ENCODE results near the gene AKAP12. TPM values are rescaled to one million over a fixed set of nuclear protein-coding genes. Genes with fewer than 3 reads are reported as not detected.

AKAP12 gene, protein sequence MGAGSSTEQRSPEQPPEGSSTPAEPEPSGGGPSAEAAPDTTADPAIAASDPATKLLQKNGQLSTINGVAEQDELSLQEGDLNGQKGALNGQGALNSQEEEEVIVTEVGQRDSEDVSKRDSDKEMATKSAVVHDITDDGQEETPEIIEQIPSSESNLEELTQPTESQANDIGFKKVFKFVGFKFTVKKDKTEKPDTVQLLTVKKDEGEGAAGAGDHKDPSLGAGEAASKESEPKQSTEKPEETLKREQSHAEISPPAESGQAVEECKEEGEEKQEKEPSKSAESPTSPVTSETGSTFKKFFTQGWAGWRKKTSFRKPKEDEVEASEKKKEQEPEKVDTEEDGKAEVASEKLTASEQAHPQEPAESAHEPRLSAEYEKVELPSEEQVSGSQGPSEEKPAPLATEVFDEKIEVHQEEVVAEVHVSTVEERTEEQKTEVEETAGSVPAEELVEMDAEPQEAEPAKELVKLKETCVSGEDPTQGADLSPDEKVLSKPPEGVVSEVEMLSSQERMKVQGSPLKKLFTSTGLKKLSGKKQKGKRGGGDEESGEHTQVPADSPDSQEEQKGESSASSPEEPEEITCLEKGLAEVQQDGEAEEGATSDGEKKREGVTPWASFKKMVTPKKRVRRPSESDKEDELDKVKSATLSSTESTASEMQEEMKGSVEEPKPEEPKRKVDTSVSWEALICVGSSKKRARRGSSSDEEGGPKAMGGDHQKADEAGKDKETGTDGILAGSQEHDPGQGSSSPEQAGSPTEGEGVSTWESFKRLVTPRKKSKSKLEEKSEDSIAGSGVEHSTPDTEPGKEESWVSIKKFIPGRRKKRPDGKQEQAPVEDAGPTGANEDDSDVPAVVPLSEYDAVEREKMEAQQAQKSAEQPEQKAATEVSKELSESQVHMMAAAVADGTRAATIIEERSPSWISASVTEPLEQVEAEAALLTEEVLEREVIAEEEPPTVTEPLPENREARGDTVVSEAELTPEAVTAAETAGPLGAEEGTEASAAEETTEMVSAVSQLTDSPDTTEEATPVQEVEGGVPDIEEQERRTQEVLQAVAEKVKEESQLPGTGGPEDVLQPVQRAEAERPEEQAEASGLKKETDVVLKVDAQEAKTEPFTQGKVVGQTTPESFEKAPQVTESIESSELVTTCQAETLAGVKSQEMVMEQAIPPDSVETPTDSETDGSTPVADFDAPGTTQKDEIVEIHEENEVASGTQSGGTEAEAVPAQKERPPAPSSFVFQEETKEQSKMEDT (N-terminal part only)
- polyA plus RNA-seq (2012; ENCODE audit: insufficient read depth, insufficient read length, low read depth) = 44.5 TPM

DNA sequence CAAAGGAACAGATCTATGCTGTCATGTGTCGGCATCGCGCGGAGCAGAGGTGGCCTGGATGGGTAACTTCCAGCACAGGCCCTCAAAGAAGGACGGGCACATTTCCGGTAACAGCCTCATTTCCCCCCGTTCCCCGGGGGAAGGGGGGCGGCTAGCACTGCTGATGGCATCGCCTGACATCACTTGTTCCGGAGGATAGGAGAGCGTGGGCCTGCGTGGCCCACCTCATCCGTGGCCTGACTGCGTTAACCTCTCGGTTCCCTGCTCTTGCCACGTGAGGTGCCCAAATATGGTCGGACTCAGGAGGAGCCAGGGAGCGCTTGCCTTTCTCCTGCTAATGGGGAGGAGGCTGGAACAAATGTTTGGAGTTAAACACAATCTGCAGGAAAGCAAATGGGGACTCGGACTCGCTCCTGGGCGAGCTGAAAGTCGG lies at the start of gene AKAP12:
Gene AKAP12, plus strand, starts transcription at position 365 of the 433 bp plus-strand sequence. CDS start 596 bp downstream, outside the sequence.
- TF ChIP-seq, protein P1, sequence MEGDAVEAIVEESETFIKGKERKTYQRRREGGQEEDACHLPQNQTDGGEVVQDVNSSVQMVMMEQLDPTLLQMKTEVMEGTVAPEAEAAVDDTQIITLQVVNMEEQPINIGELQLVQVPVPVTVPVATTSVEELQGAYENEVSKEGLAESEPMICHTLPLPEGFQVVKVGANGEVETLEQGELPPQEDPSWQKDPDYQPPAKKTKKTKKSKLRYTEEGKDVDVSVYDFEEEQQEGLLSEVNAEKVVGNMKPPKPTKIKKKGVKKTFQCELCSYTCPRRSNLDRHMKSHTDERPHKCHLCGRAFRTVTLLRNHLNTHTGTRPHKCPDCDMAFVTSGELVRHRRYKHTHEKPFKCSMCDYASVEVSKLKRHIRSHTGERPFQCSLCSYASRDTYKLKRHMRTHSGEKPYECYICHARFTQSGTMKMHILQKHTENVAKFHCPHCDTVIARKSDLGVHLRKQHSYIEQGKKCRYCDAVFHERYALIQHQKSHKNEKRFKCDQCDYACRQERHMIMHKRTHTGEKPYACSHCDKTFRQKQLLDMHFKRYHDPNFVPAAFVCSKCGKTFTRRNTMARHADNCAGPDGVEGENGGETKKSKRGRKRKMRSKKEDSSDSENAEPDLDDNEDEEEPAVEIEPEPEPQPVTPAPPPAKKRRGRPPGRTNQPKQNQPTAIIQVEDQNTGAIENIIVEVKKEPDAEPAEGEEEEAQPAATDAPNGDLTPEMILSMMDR (IDR thresholded peaks at IDR 0.05; ENCODE audit: low read depth, low read length) = no peak
- H3K9me3 ChIP-seq = no peaks in the 10 kb centered on the region; the same call in 1 of the 2 replicates
- no peaks in the 10 kb centered on the region for H3K27me3 ChIP-seq
- DNase-seq = no peak
- H3K4me1 ChIP-seq = peaks cover 19% of the 10 kb centered on the region
- H3K36me3 ChIP-seq = no peaks in the 10 kb centered on the region
- H3K4me3 ChIP-seq (ENCODE audit: low read depth, low read length) = peak within 1 kb of the TSS; percentile 80

DNA sequence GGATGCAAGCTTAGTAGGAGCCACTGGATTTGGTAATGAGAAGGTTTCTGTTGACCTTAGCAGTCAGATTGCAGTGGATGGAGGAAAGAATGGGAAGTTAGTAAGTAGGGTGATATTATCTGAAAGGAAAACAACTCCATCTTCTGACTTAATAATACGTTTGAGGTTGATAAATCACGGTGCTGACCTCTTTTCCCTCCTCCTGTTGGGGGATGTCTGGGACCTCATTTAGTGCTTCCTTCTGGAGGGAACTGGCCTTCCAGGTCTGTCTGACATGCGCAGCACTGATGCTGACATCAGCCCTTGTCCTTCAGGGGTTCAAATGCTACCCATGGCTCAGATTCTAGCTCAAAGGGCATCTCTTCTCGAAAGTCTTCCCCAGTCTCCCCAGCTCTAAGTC lies 48.2 kb upstream of the AKAP12 start:
- no peaks in the 10 kb centered on the region for H3K27me3 ChIP-seq
- H3K36me3 ChIP-seq = no peaks in the 10 kb centered on the region; the same call in 1 of the 2 replicates
- no peak for DNase-seq
- TF ChIP-seq, protein P1 (IDR thresholded peaks at IDR 0.05; ENCODE audit: low read depth, low read length) = no peak
- H3K4me1 ChIP-seq = peaks cover 3% of the 10 kb centered on the region
- H3K4me3 ChIP-seq (ENCODE audit: low read depth, low read length) = no peak overlapping the region
- no peaks in the 10 kb centered on the region for H3K9me3 ChIP-seq

DNA sequence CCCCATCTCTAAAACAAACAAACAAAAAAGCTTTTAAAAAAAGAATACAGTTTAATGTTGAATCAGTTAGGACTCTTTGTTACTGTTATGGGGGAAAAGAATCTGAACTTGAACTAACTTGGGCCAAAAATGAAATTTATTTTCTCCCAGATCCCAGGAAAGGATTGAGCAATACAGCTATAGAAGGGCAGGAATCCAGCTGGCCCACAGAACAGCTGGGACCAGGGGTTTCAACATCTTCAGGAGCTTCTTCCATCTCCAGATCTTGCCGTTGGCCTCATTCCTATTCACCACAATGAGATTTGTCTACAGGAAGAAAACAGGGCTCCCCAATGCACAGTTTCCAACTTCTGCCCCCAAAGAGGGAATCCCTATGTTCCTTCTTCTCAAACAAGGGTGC lies 43.2 kb upstream of the AKAP12 start:
- TF ChIP-seq, protein P1 (IDR thresholded peaks at IDR 0.05; ENCODE audit: low read depth, low read length) = no peak
- no peak for DNase-seq
- no peaks in the 10 kb centered on the region for H3K9me3 ChIP-seq
- H3K4me1 ChIP-seq = no peaks in the 10 kb centered on the region
- no peaks in the 10 kb centered on the region; the same call in 1 of the 2 replicates for H3K36me3 ChIP-seq
- H3K27me3 ChIP-seq = no peaks in the 10 kb centered on the region
- no peak overlapping the region for H3K4me3 ChIP-seq (ENCODE audit: low read depth, low read length)

DNA sequence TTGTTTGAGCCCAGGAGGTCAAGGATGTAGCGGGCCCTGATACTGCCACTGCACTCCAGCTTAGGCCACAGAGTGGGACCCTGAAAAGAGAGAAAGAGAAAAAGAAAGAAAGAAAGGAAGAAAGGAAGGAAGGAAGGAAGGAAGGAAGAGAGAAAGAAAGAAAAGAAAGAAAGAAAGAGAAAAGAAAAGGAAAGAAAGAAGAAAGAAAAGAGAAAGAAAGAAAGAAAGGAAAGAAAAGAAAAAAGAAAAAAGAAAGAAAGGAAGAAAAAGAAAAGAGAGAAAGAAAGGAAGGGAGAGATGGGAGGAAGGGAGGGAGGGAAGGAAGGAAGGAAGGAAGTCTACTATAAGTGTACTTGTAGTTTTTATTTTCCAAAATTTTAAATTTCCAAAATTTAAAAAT lies 42.2 kb upstream of the AKAP12 start:
- H3K27me3 ChIP-seq = no peaks in the 10 kb centered on the region
- TF ChIP-seq, protein P1 (IDR thresholded peaks at IDR 0.05; ENCODE audit: low read depth, low read length) = no peak
- no peaks in the 10 kb centered on the region for H3K9me3 ChIP-seq
- no peaks in the 10 kb centered on the region; the same call in 1 of the 2 replicates for H3K36me3 ChIP-seq
- H3K4me3 ChIP-seq (ENCODE audit: low read depth, low read length) = no peak overlapping the region
- H3K4me1 ChIP-seq = no peaks in the 10 kb centered on the region
- no peak for DNase-seq

DNA sequence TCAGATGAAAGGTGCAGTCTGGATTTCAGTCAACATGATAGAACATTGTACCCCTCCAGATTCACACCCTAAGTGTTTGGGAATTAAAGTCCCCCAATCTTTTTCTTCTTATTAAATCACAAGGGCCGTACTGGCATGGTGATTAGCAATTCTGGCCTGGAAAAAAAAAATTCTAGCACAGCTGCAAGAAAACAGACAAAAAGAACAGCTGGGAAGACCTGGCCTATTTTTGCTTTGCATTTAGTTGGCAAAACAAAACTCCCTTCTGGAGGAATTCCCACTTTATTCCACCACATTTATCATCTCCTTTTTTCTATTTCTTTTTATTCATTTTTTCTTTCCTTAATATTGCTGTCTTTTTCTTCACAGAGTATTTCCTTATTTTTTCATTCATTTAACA lies 39.8 kb upstream of the AKAP12 start:
- TF ChIP-seq, protein P1 (IDR thresholded peaks at IDR 0.05; ENCODE audit: low read depth, low read length) = no peak
- no peaks in the 10 kb centered on the region for H3K27me3 ChIP-seq
- no peaks in the 10 kb centered on the region for H3K9me3 ChIP-seq
- no peak for DNase-seq
- no peaks in the 10 kb centered on the region for H3K36me3 ChIP-seq
- H3K4me1 ChIP-seq = no peaks in the 10 kb centered on the region
- H3K4me3 ChIP-seq (ENCODE audit: low read depth, low read length) = no peak overlapping the region

Data from BE2C (cell line).